ENCODE results near the gene PARP12.

Gene PARP12

GRCh38 chr7:139990142-139990535, 72.6 kb downstream of the PARP12 start:
- DNase-seq = no peak

- no peak for DNase-seq
Observed at GRCh38 chr7:139989366-139990141, 73.2 kb downstream of the PARP12 start.

GRCh38 chr7:139987691-139988516, 74.8 kb downstream of the PARP12 start:
- no peak for DNase-seq

GRCh38 chr7:139985811-139986210, 76.9 kb downstream of the PARP12 start:
- no peak for DNase-seq

- DNase-seq = peak; percentile 37
Observed at GRCh38 chr7:139984642-139985539, 77.9 kb downstream of the PARP12 start.

GRCh38 chr7:139982927-139983920, 79.5 kb downstream of the PARP12 start:
- no peak for DNase-seq

GRCh38 chr7:139981511-139981895, 81.2 kb downstream of the PARP12 start:
- DNase-seq = no peak

GRCh38 chr7:139976838-139977656, 85.7 kb downstream of the PARP12 start:
- DNase-seq = no peak

- DNase-seq = no peak
Observed at GRCh38 chr7:139976055-139976837, 86.5 kb downstream of the PARP12 start.

GRCh38 chr7:139974179-139974811, 88.5 kb downstream of the PARP12 start:
- no peak for DNase-seq
